Measurements from ENCODE around the gene MTG2.

The MTG2 gene

DNA sequence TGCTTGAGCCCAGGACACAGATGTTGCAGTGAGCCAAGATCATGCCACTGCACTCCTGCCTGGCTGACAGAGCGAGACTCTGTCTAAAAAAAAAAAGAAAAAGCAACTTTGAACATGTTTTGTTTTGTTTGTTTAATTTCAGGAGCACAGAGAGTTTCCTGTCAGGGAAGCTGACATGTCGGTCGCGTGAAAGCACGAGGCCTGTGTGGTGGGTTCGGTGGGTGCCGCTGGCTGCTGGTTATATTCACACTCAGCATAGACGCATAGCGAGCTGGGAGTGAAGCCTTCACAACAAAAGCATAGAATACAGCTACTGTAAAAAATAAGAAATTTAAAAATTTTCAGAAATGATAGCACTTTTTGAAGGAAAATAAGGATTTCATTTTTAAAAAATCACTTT lies 14.5 kb downstream of the MTG2 start:
- H3K4me3 ChIP-seq (ENCODE audit: low read length) = no peak overlapping the region
- no peak overlapping the region for H3K27ac ChIP-seq (ENCODE audit: low read length)
- peaks cover 40% of the 10 kb centered on the region for H3K36me3 ChIP-seq (replicated peaks; ENCODE audit: low read depth, low read length)
- TF ChIP-seq EZH2phosphoT487 (IDR thresholded peaks at IDR 0.05; ENCODE audit: low read depth) (no peak), CTCF (IDR thresholded peaks at IDR 0.05; ENCODE audit: low read depth, low read length) (no peak)
- no peaks in the 10 kb centered on the region for H3K27me3 ChIP-seq (ENCODE audit: low read depth, low read length)
- H3K4me2 ChIP-seq (ENCODE audit: low read length) = no peak overlapping the region
- no peak overlapping the region for H2AFZ ChIP-seq (ENCODE audit: low read depth, low read length)
- H3K4me1 ChIP-seq (ENCODE audit: low read length) = peaks cover 14% of the 10 kb centered on the region
- no peak overlapping the region for H3K9ac ChIP-seq (ENCODE audit: low read length)
- H3K9me3 ChIP-seq (ENCODE audit: insufficient read depth, low read length) = no peaks in the 10 kb centered on the region
- no peaks in the 10 kb centered on the region for H3K79me2 ChIP-seq (ENCODE audit: low read length)
- no peaks in the 10 kb centered on the region for H4K20me1 ChIP-seq (ENCODE audit: insufficient read depth, low read length)

GRCh38 chr20:62197801-62198200 lies 15.0 kb downstream of the MTG2 start:
- Histone ChIP-seq H3K79me2 (ENCODE audit: low read length) (no peaks in the 10 kb centered on the region), H3K27me3 (ENCODE audit: low read depth, low read length) (no peaks in the 10 kb centered on the region), H3K27ac (ENCODE audit: low read length) (no peak overlapping the region), H4K20me1 (ENCODE audit: insufficient read depth, low read length) (no peaks in the 10 kb centered on the region), H3K4me3 (ENCODE audit: low read length) (no peak overlapping the region), H3K4me2 (ENCODE audit: low read length) (no peak overlapping the region), H3K9ac (ENCODE audit: low read length) (no peak overlapping the region), H3K9me3 (ENCODE audit: insufficient read depth, low read length) (no peaks in the 10 kb centered on the region), H3K4me1 (ENCODE audit: low read length) (peaks cover 14% of the 10 kb centered on the region), H2AFZ (ENCODE audit: low read depth, low read length) (no peak overlapping the region), H3K36me3 (replicated peaks; ENCODE audit: low read depth, low read length) (peaks cover 41% of the 10 kb centered on the region)
- TF ChIP-seq CTCF (IDR thresholded peaks at IDR 0.05; ENCODE audit: low read depth, low read length) (no peak), EZH2phosphoT487 (IDR thresholded peaks at IDR 0.05; ENCODE audit: low read depth) (no peak)

DNA sequence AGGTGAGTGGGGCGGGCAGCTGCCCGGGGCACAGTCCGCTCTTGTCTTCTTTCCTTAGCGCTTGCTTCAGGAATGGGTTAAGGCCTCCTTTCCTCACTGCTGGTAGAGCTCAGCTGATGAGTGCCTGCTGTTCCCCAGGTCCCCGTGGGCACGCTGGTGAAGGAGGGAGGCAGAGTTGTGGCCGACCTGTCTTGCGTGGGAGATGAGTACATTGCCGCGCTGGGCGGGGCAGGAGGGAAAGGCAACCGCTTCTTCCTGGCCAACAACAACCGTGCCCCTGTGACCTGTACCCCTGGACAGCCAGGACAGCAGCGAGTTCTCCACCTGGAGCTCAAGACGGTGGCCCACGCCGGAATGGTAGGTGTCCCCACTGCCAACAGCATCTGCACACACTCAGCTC lies 15.7 kb downstream of the MTG2 start:
- TF ChIP-seq CTCF (IDR thresholded peaks at IDR 0.05; ENCODE audit: low read depth, low read length) (no peak), EZH2phosphoT487 (IDR thresholded peaks at IDR 0.05; ENCODE audit: low read depth) (no peak)
- Histone ChIP-seq H4K20me1 (ENCODE audit: insufficient read depth, low read length) (no peaks in the 10 kb centered on the region), H3K4me2 (ENCODE audit: low read length) (no peak overlapping the region)

DNA sequence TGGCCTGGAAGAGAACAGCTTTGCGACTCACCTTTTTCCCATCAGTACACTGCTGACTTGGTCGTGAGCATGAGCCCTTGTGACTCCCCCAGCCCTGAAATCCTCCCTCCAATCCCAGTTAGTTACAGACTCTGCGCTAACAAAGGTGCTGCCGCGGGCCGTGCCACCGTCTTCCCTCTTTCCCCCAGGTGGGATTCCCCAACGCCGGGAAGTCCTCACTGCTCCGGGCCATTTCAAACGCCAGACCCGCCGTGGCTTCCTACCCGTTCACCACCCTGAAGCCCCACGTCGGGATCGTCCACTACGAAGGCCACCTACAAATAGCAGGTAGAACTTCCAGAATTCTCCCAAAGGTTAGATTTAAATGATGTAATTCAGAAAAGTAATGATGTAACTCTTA lies 16.1 kb downstream of the MTG2 start:
- Histone ChIP-seq H3K4me2 (ENCODE audit: low read length) (no peak overlapping the region), H3K27ac (ENCODE audit: low read length) (no peak overlapping the region), H3K79me2 (ENCODE audit: low read length) (no peaks in the 10 kb centered on the region), H3K9ac (ENCODE audit: low read length) (no peak overlapping the region), H2AFZ (ENCODE audit: low read depth, low read length) (no peak overlapping the region), H3K4me1 (ENCODE audit: low read length) (peaks cover 14% of the 10 kb centered on the region), H3K36me3 (replicated peaks; ENCODE audit: low read depth, low read length) (peaks cover 44% of the 10 kb centered on the region), H4K20me1 (ENCODE audit: insufficient read depth, low read length) (no peaks in the 10 kb centered on the region), H3K4me3 (ENCODE audit: low read length) (no peak overlapping the region), H3K27me3 (ENCODE audit: low read depth, low read length) (no peaks in the 10 kb centered on the region), H3K9me3 (ENCODE audit: insufficient read depth, low read length) (no peaks in the 10 kb centered on the region)
- TF ChIP-seq EZH2phosphoT487 (IDR thresholded peaks at IDR 0.05; ENCODE audit: low read depth) (no peak), CTCF (IDR thresholded peaks at IDR 0.05; ENCODE audit: low read depth, low read length) (no peak)

More for the DNA sequence above, 15.7 kb downstream of the MTG2 start:
- Histone ChIP-seq H3K79me2 (ENCODE audit: low read length) (no peaks in the 10 kb centered on the region), H3K36me3 (replicated peaks; ENCODE audit: low read depth, low read length) (peaks cover 44% of the 10 kb centered on the region), H3K9me3 (ENCODE audit: insufficient read depth, low read length) (no peaks in the 10 kb centered on the region), H3K9ac (ENCODE audit: low read length) (no peak overlapping the region), H3K4me3 (ENCODE audit: low read length) (no peak overlapping the region), H2AFZ (ENCODE audit: low read depth, low read length) (no peak overlapping the region), H3K27me3 (ENCODE audit: low read depth, low read length) (no peaks in the 10 kb centered on the region), H3K27ac (ENCODE audit: low read length) (no peak overlapping the region), H3K4me1 (ENCODE audit: low read length) (peaks cover 14% of the 10 kb centered on the region)
